H1 (cell line): ENCODE results near the gene SLU7. TPM values are rescaled to one million over a fixed set of nuclear protein-coding genes. Genes with fewer than 3 reads are reported as not detected.

Experiments
- CTCF ChIA-PET: fragments of 300-600 bp; sonication (Branson Sonifier 250); formaldehyde crosslinking; loops from one replicate; lab custom pipeline; 2021; ENCODE audit not compliant: partially characterized antibody; lab: Charles Lee
- POLR2A ChIA-PET: fragments of 300-600 bp; sonication (Branson Sonifier 250); formaldehyde crosslinking; loops from one replicate; lab custom pipeline; 2021; ENCODE audit warnings: inconsistent platforms; ENCODE audit not compliant: partially characterized antibody; lab: Charles Lee
- DNase-seq, 2 experiments: peaks; one replicate each; pipeline versions ENCODE4 v3.0.0 to v3.0.0-alpha.2; 2010 to 2022; ENCODE audit warnings: low spot score in 2 of 2, low read depth in 1 of 2, mixed read lengths in 1 of 2
- FAIRE-seq: peaks from 2 replicates; lab custom pipeline; 2011; peaks lifted over from hg19 to GRCh38; lab: Jason Lieb, UNC
- H2AFZ ChIP-seq: 2 replicates; pipeline ENCODE4 v1.8.1; 2012; ENCODE audit warnings: low read length, inconsistent platforms
- H2AK5ac ChIP-seq: 2 replicates; pipeline ENCODE4 v1.6.1; 2013; ENCODE audit warnings: low read depth, low read length
- H2BK120ac ChIP-seq: replicated peaks from 2 replicates; pipeline ENCODE3; 2013; ENCODE audit warnings: low read depth, low read length, inconsistent platforms
- H2BK12ac ChIP-seq: 2 replicates; pipeline ENCODE4 v1.6.1; 2013; ENCODE audit warnings: low read depth, low read length
- H2BK15ac ChIP-seq: 2 replicates; pipeline ENCODE4 v1.6.1; 2013; ENCODE audit warnings: low read length
- H2BK20ac ChIP-seq: 2 replicates; pipeline ENCODE4 v1.6.1; 2013; ENCODE audit warnings: low read length
- H2BK5ac ChIP-seq: 2 replicates; pipeline ENCODE4 v1.6.1; 2013; ENCODE audit warnings: low read depth, low read length
- H3K14ac ChIP-seq: 2 replicates; pipeline ENCODE4 v1.6.1; 2013; ENCODE audit warnings: inconsistent platforms; ENCODE audit not compliant: insufficient read length
- H3K18ac ChIP-seq: 2 replicates; pipeline ENCODE4 v1.6.1; 2013; ENCODE audit warnings: low read length; ENCODE audit errors: extremely low read depth
- H3K23ac ChIP-seq: 2 replicates; pipeline ENCODE4 v1.6.1; 2013; ENCODE audit warnings: inconsistent platforms; ENCODE audit not compliant: insufficient read length
- H3K23me2 ChIP-seq: 2 replicates; pipeline ENCODE4 v1.6.1; 2013; ENCODE audit warnings: low read depth, low read length
- H3K27ac ChIP-seq: 2 replicates; pipeline ENCODE4 v1.6.1; 2011; ENCODE audit warnings: low read depth, low read length, inconsistent platforms
- H3K27me3 ChIP-seq, 4 experiments: replicated peaks in 1 of 4; 1 replicate in 1 of 4; 2 replicates in 3 of 4; pipeline versions ENCODE4 v1.6.1 to v1.8.1; 2011 to 2013; ENCODE audit warnings: low read length in 3 of 4, mild to moderate bottlenecking in 3 of 4, inconsistent platforms in 2 of 4, mixed read lengths in 2 of 4, moderate library complexity in 1 of 4; ENCODE audit not compliant: control insufficient read depth in 3 of 4, insufficient read depth in 3 of 4; ENCODE audit errors: extremely low read depth in 1 of 4
- H3K36me3 ChIP-seq, 4 experiments: 2 replicates each; pipeline versions ENCODE4 v1.6.1 to v1.8.1; 2011 to 2013; ENCODE audit warnings: mild to moderate bottlenecking in 4 of 4, low read length in 3 of 4, moderate library complexity in 2 of 4, control low read depth in 1 of 4, inconsistent platforms in 1 of 4; ENCODE audit not compliant: insufficient read depth in 4 of 4, control insufficient read depth in 2 of 4
- H3K4ac ChIP-seq: replicated peaks from 2 replicates; pipeline ENCODE3; 2013; ENCODE audit warnings: low read length, low read depth, mixed read lengths, inconsistent platforms; ENCODE audit not compliant: insufficient read length
- H3K4me1 ChIP-seq, 4 experiments: replicated peaks in 1 of 4; 1 replicate in 1 of 4; 2 replicates in 3 of 4; pipeline versions ENCODE4 v1.6.1 to v1.8.1; 2011 to 2013; ENCODE audit warnings: low read length in 3 of 4, inconsistent platforms in 2 of 4, mixed read lengths in 1 of 4; ENCODE audit not compliant: insufficient read depth in 4 of 4, control insufficient read depth in 3 of 4
- H3K4me2 ChIP-seq, 2 experiments: 2 replicates each; pipeline versions ENCODE4 v1.6.1 to v1.8.1; 2011 to 2013; ENCODE audit warnings: low read depth in 2 of 2, low read length in 2 of 2, control low read depth in 1 of 2, inconsistent platforms in 1 of 2, mild to moderate bottlenecking in 1 of 2; ENCODE audit not compliant: insufficient read depth in 1 of 2
- H3K4me3 ChIP-seq, 4 experiments: fragments of 200-600, 300-600 bp in 1 of 4; sonication (generic), shearing (Covaris generic), sonication (Bioruptor Twin) in 1 of 4; 2 replicates each; pipeline versions ENCODE4 v1.5.1 to v1.8.1; 2011 to 2016; ENCODE audit warnings: low read length in 4 of 4, low read depth in 3 of 4, control low read depth in 2 of 4, inconsistent platforms in 2 of 4, mild to moderate bottlenecking in 2 of 4, mixed read lengths in 1 of 4, moderate library complexity in 1 of 4; ENCODE audit not compliant: insufficient read depth in 2 of 4; ENCODE audit errors: extremely low read depth in 1 of 4
- H3K56ac ChIP-seq: replicated peaks from 2 replicates; pipeline ENCODE3; 2013; ENCODE audit warnings: low read depth, mild to moderate bottlenecking, mixed read lengths, low read length, inconsistent platforms; ENCODE audit not compliant: insufficient read length
- H3K79me1 ChIP-seq: 2 replicates; pipeline ENCODE4 v1.6.1; 2013; ENCODE audit warnings: low read depth, low read length, control low read depth
- H3K79me2 ChIP-seq, 2 experiments: 2 replicates each; pipeline versions ENCODE4 v1.6.1 to v1.8.1; 2012 to 2013; ENCODE audit warnings: low read length in 2 of 2, mild to moderate bottlenecking in 2 of 2, inconsistent platforms in 1 of 2; ENCODE audit not compliant: insufficient read depth in 2 of 2, control insufficient read depth in 1 of 2
- H3K9ac ChIP-seq, 4 experiments: replicated peaks in 1 of 4; 1 replicate in 1 of 4; 2 replicates in 3 of 4; pipeline versions ENCODE4 v1.6.1 to v1.8.1; 2011 to 2013; ENCODE audit warnings: low read depth in 3 of 4, low read length in 3 of 4, control low read depth in 2 of 4, mild to moderate bottlenecking in 2 of 4, moderate library complexity in 2 of 4, inconsistent platforms in 1 of 4; ENCODE audit errors: extremely low read depth in 1 of 4
- H3K9me3 ChIP-seq, 2 experiments: 2 replicates each; pipeline versions ENCODE4 v1.6.1 to v1.8.1; 2012 to 2013; ENCODE audit warnings: mild to moderate bottlenecking in 2 of 2, moderate library complexity in 2 of 2, control low read depth in 1 of 2, inconsistent platforms in 1 of 2, low read depth in 1 of 2, low read length in 1 of 2, mixed read lengths in 1 of 2; ENCODE audit not compliant: insufficient read depth in 2 of 2
- H4K20me1 ChIP-seq, 2 experiments: replicated peaks in 1 of 2; 2 replicates each; pipeline versions ENCODE3 to v1.8.1; 2011 to 2013; ENCODE audit warnings: inconsistent platforms in 2 of 2, low read length in 2 of 2, mild to moderate bottlenecking in 1 of 2; ENCODE audit not compliant: insufficient read depth in 2 of 2, control insufficient read depth in 1 of 2
- H4K5ac ChIP-seq: 2 replicates; pipeline ENCODE4 v1.6.1; 2013; ENCODE audit warnings: low read length, low read depth, mixed read lengths, inconsistent platforms; ENCODE audit not compliant: insufficient read length
- H4K8ac ChIP-seq: 2 replicates; pipeline ENCODE4 v1.8.0; 2013; ENCODE audit warnings: mild to moderate bottlenecking, moderate library complexity, low read length, inconsistent platforms; ENCODE audit not compliant: insufficient read depth; ENCODE audit errors: extremely low read depth
- H4K91ac ChIP-seq: replicated peaks from 2 replicates; pipeline ENCODE3; 2013; ENCODE audit warnings: low read length, mixed read lengths, inconsistent platforms; ENCODE audit not compliant: insufficient read length
- ASH2L ChIP-seq: fragments of 200-600, 300-600 bp; sonication (generic); IDR thresholded peaks from one replicate; pipeline ENCODE4 v1.7.1; 2017; ENCODE audit warnings: low read length
- ATF3 ChIP-seq: IDR thresholded peaks from 2 replicates; pipeline ENCODE4 v1.6.1; 2011; ENCODE audit warnings: low read depth, mild to moderate bottlenecking, low read length; ENCODE audit not compliant: insufficient read depth
- CBX5 ChIP-seq: fragments of 300-800, 300-1000 bp; sonication (generic); IDR thresholded peaks from 2 replicates; pipeline ENCODE4 v1.7.1; 2016; ENCODE audit warnings: antibody characterized with exemption, low read length, low read depth
- CTCF ChIP-seq, 3 experiments: IDR thresholded peaks; 1 replicate in 2 of 3; 2 replicates in 1 of 3; pipeline versions ENCODE4 v1.5.1 to v1.6.1; 2011; ENCODE audit warnings: low read length in 3 of 3, mild to moderate bottlenecking in 3 of 3, inconsistent platforms in 2 of 3, low read depth in 1 of 3, moderate library complexity in 1 of 3; ENCODE audit not compliant: insufficient read depth in 1 of 3; ENCODE audit errors: control extremely low read depth in 1 of 3
- EP300 ChIP-seq, 2 experiments: IDR thresholded peaks; 1 replicate in 1 of 2; 2 replicates in 1 of 2; pipeline ENCODE4 v1.6.1; 2011 to 2012; ENCODE audit warnings: low read depth in 2 of 2, low read length in 2 of 2, mild to moderate bottlenecking in 2 of 2, borderline replicate concordance in 1 of 2, inconsistent platforms in 1 of 2, moderate library complexity in 1 of 2
- GABPA ChIP-seq: IDR thresholded peaks from 2 replicates; pipeline ENCODE4 v1.6.1; 2011; ENCODE audit warnings: mild to moderate bottlenecking, low read length, moderate library complexity, borderline replicate concordance; ENCODE audit not compliant: insufficient read depth
- GTF2F1 ChIP-seq: IDR thresholded peaks from 2 replicates; pipeline ENCODE4 v1.6.1; 2012; ENCODE audit warnings: low read depth, low read length, improper control_type of control experiment, borderline replicate concordance
- HDAC6 ChIP-seq: IDR thresholded peaks from one replicate; pipeline ENCODE4 v1.7.1; 2012; ENCODE audit warnings: low read depth, mild to moderate bottlenecking, inconsistent platforms, low read length, moderate library complexity
- PHF8 ChIP-seq: fragments of 200-600 bp; sonication (generic); conservative IDR thresholded peaks from 2 replicates; pipeline ENCODE4 v1.7.1; 2012; ENCODE audit warnings: low read depth, mild to moderate bottlenecking, inconsistent platforms, low read length, moderate library complexity
- SP1 ChIP-seq: IDR thresholded peaks from 2 replicates; pipeline ENCODE4 v1.6.1; 2011; ENCODE audit warnings: low read depth, low read length
- TAF7 ChIP-seq: optimal IDR thresholded peaks from 2 replicates; pipeline ENCODE3; 2011; ENCODE audit warnings: low read depth, mild to moderate bottlenecking, inconsistent platforms, low read length, moderate library complexity, borderline replicate concordance
- polyA plus RNA-seq, 7 experiments: library from polyadenylated mRNA; depleted of rRNA in 3 of 7; stranded (reverse) in 5 of 7; unstranded in 2 of 7; fragments of >200 nt in 5 of 7; fragments of 200-250 nt in 2 of 7; gene quantifications; 1 replicate in 5 of 7; 2 replicates in 1 of 7; 4 replicates in 1 of 7; pipeline versions ENCODE4 v1.2.1 to v1.2.3, GENCODE V29; 2011 to 2013; ENCODE audit warnings: missing spikeins in 2 of 7, mixed read lengths in 2 of 7
- total RNA-seq: library from RNA; stranded (reverse); fragmentation: NEBNext Ultra II Directional; extraction: Animal tissue kit (Norgen Biotek cat#: 25700); gene quantifications from 2 replicates; pipeline ENCODE4 v1.2.1, GENCODE V29; 2021

SLU7 gene
- total and polyA plus RNA-seq, 2 of the 8 experiments (the other 6 are each of a cell fraction or from before 2014, with no cell fraction given): 6.0 to 34.1 TPM

GRCh38 chr5:160375166-160375565, 43.7 kb downstream of the SLU7 start:
- no peaks in the 10 kb centered on the region for H3K79me2 ChIP-seq
- H3K27me3 ChIP-seq: peaks cover 0 to 11% (median 10%) of the 10 kb centered on the region in 4 experiments; a peak in 6 of 7 replicates
- no peak overlapping the region for H2BK15ac ChIP-seq
- no peak overlapping the region for H3K18ac ChIP-seq
- no peak overlapping the region for H4K91ac ChIP-seq
- no peak overlapping the region for H3K4ac ChIP-seq
- no peak overlapping the region for H3K56ac ChIP-seq
- H2BK12ac ChIP-seq: no peak overlapping the region
- H3K36me3 ChIP-seq: no peaks in the 10 kb centered on the region
- DNase-seq (no peak), FAIRE-seq (no peak)
- H3K4me1 ChIP-seq: peaks cover 3 to 5% (median 4%) of the 10 kb centered on the region in 4 experiments; a peak in 4 of 7 replicates
- H3K27ac ChIP-seq: no peak overlapping the region
- H3K4me2 ChIP-seq: no peak overlapping the region
- H2BK20ac ChIP-seq: no peak overlapping the region
- POLR2A ChIA-PET: no interaction called here
- H3K9ac ChIP-seq: no peak overlapping the region
- no peaks in the 10 kb centered on the region for H4K20me1 ChIP-seq
- no peak overlapping the region for H2BK120ac ChIP-seq
- CTCF ChIA-PET: interaction anchor here (0.6 to 2.9 kb wide), 2 partner anchors 14 to 85 kb away, joined by 3 to 13 read pairs; no protein-coding TSS in a partner anchor
- H3K23me2 ChIP-seq: 0 out of 2 replicates have a peak, but pooled peaks cover 4% of the 10 kb centered on the region
- H3K9me3 ChIP-seq: no peaks in the 10 kb centered on the region
- H3K23ac ChIP-seq: no peak overlapping the region
- H2BK5ac ChIP-seq: no peak overlapping the region
- no peak overlapping the region for H3K14ac ChIP-seq
- no peaks in the 10 kb centered on the region for H3K79me1 ChIP-seq
- no peak overlapping the region for H2AK5ac ChIP-seq
- H4K8ac ChIP-seq: no peak overlapping the region
- TF ChIP-seq GABPA (no peak), ATF3 (no peak), GTF2F1 (no peak), TAF7 (no peak), HDAC6 (no peak), PHF8 (no peak), CTCF (IDR thresholded peaks at IDR 0.05; ENCODE audit: control extremely low read depth in 1 of 3, insufficient read depth in 1 of 3, low read depth in 1 of 3, low read length in 3 of 3) (no peak), CBX5 (no peak), SP1 (no peak), EP300 (IDR thresholded peaks at IDR 0.05; ENCODE audit: borderline replicate concordance in 1 of 2, low read depth in 2 of 2, low read length in 2 of 2) (no peak), ASH2L (no peak)
- H4K5ac ChIP-seq: no peak overlapping the region
- H2AFZ ChIP-seq: no peak overlapping the region; the same call in 1 of the 2 replicates
- H3K4me3 ChIP-seq: no peak overlapping the region
